ENCODE data around the gene RACK1. TPM values are rescaled to one million over a fixed set of nuclear protein-coding genes. Genes with fewer than 3 reads are reported as not detected.

The RACK1 gene
- total and polyA plus RNA-seq, 2 of the 8 experiments (the other 6 are each of a cell fraction or from before 2014, with no cell fraction given) = 2,589 to 7,971 TPM

DNA sequence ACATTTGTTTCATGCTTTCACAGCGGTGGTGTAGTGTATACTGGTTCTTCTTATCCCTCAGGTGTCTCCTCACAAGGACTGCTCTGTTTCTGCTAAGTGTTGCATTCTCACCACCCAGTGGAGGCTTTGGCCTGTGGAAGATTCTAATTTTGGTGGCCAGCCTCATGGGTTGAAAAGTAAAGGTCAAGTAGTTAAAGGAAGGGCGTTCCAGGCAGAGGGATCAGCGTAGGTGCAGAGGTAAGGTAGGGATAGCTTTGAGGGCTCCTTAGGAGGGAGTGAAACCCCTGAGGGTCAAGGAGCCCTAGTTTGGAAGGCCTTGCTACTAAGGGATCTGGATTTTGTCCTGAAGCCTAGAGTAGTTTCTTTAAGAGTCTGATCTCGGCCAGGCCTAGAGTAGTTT lies 4.6 kb upstream of the RACK1 start:
- Histone ChIP-seq H2BK20ac (ENCODE audit: low read length) (0 out of 2 replicates have a peak overlapping the region, but pooled peaks have one; percentile 56), H4K8ac (ENCODE audit: extremely low read depth, insufficient read depth, low read length) (no peak overlapping the region), H4K20me1 (replicated peaks in 1 of 2; ENCODE audit: control insufficient read depth in 1 of 2, insufficient read depth in 2 of 2, low read length in 2 of 2) (peaks cover 9 to 15% of the 10 kb centered on the region in 2 experiments), H3K4me3 (ENCODE audit: extremely low read depth in 1 of 4, insufficient read depth in 2 of 4, low read depth in 3 of 4, low read length in 4 of 4) (peak overlapping the region; percentile 76 to 100 (median 86); a peak in 7 of 8 replicates), H3K9ac (replicated peaks in 1 of 4; ENCODE audit: extremely low read depth in 1 of 4, low read depth in 3 of 4, low read length in 3 of 4) (peak overlapping the region in 3 of 4 experiments; percentile 56 to 74 (median 62); a peak in 6 of 7 replicates), H3K56ac (replicated peaks; ENCODE audit: insufficient read length, low read depth, low read length) (peak overlapping the region; percentile 1), H4K91ac (replicated peaks; ENCODE audit: insufficient read length, low read length) (no peak overlapping the region), H3K79me2 (ENCODE audit: control insufficient read depth in 1 of 2, insufficient read depth in 2 of 2, low read length in 2 of 2) (peaks cover 33 to 81% of the 10 kb centered on the region in 2 experiments), H2BK5ac (ENCODE audit: low read depth, low read length) (peak overlapping the region; percentile 71; the same call in 1 of the 2 replicates), H2BK120ac (replicated peaks; ENCODE audit: low read depth, low read length) (no peak overlapping the region), H3K4me1 (replicated peaks in 1 of 4; ENCODE audit: control insufficient read depth in 3 of 4, insufficient read depth in 4 of 4, low read length in 3 of 4) (peaks cover 0 to 12% (median 6%) of the 10 kb centered on the region in 4 experiments; a peak in 5 of 7 replicates), H2BK12ac (ENCODE audit: low read depth, low read length) (no peak overlapping the region), H3K18ac (ENCODE audit: extremely low read depth, low read length) (no peak overlapping the region), H3K14ac (ENCODE audit: insufficient read length) (no peak overlapping the region), H3K4me2 (ENCODE audit: insufficient read depth in 1 of 2, low read depth in 2 of 2, low read length in 2 of 2) (peak overlapping the region; percentile 92 to 97), H3K27ac (ENCODE audit: low read depth, low read length) (no peak overlapping the region), H2AK5ac (ENCODE audit: low read depth, low read length) (no peak overlapping the region; the same call in 1 of the 2 replicates), H4K5ac (ENCODE audit: insufficient read length, low read depth, low read length) (no peak overlapping the region), H3K36me3 (ENCODE audit: control insufficient read depth in 2 of 4, insufficient read depth in 4 of 4, low read length in 3 of 4) (peaks cover 2 to 48% (median 6%) of the 10 kb centered on the region in 4 experiments; a peak in 5 of 8 replicates), H2AFZ (ENCODE audit: low read length) (no peak overlapping the region), H3K27me3 (replicated peaks in 1 of 4; ENCODE audit: control insufficient read depth in 3 of 4, extremely low read depth in 1 of 4, insufficient read depth in 3 of 4, low read length in 3 of 4) (no peaks in the 10 kb centered on the region), H3K23me2 (ENCODE audit: low read depth, low read length) (peaks cover 14% of the 10 kb centered on the region), H3K4ac (replicated peaks; ENCODE audit: insufficient read length, low read depth, low read length) (peak overlapping the region; percentile 1), H2BK15ac (ENCODE audit: low read length) (no peak overlapping the region), H3K23ac (ENCODE audit: insufficient read length) (no peak overlapping the region), H3K79me1 (ENCODE audit: low read depth, low read length) (peaks cover 6% of the 10 kb centered on the region), H3K9me3 (ENCODE audit: insufficient read depth in 2 of 2, low read depth in 1 of 2, low read length in 1 of 2) (no peaks in the 10 kb centered on the region)
- FAIRE-seq = no peak
- CTCF ChIA-PET (ENCODE audit: partially characterized antibody) = interaction anchor here (1.7 to 2.5 kb wide), 2 partner anchors 12 to 13 kb away, joined by 4 to 8 read pairs; no protein-coding TSS in a partner anchor
- no peak for DNase-seq (ENCODE audit: low read depth in 1 of 2, low spot score in 2 of 2)
- WGBS, 2 experiments (ENCODE audit: extremely low coverage in 1 of 2, insufficient coverage in 1 of 2, insufficient read length in 1 of 2, insufficient replicate concordance in 2 of 2, low coverage in 1 of 2, low lambda C conversion rate in 2 of 2, missing lambda C conversion rate in 1 of 2) = 83% methylated on average over 4 of the region's 4 CpGs; no CpG with 5 or more reads in 1 of the 2 experiments
- POLR2A ChIA-PET (ENCODE audit: partially characterized antibody) = interaction anchor here (0.7 to 34.2 kb wide), 5 partner anchors 1 to 73 kb away, joined by 3 to 1334 read pairs (median 40); partner anchors contain the start of genes RACK1, TRIM41 and TRIM52
- no peak for TF ChIP-seq SRF (IDR thresholded peaks at IDR 0.05; ENCODE audit: low read depth, low read length)
